HepG2 (cell line): Measurements from ENCODE around the gene COBLL1. TPM values are rescaled to one million over a fixed set of nuclear protein-coding genes. Genes with fewer than 3 reads are reported as not detected.

Experiments
- BHLHE40 ChIP-seq: IDR thresholded peaks from 2 replicates; pipeline ENCODE4 v1.6.1; 2011; ENCODE audit warnings: low read length, improper control_type of control experiment
- DMAP1 ChIP-seq: IDR thresholded peaks from 2 replicates; pipeline ENCODE4 v1.6.1; 2016
- IKZF4 ChIP-seq: sonication (generic); formaldehyde crosslinking; IDR thresholded peaks from 2 replicates; pipeline ENCODE4 v1.5.1; 2020; ENCODE audit warnings: borderline replicate concordance, mild to moderate bottlenecking, low read depth, missing genetic modification reagents; ENCODE audit errors: not compliant biosample characterization
- KLF16 ChIP-seq, 2 experiments: sonication (generic) in 1 of 2; formaldehyde crosslinking in 1 of 2; IDR thresholded peaks; 2 replicates each; pipeline versions ENCODE4 v1.6.1 to v1.8.0; 2016 to 2023; ENCODE audit warnings: missing genetic modification reagents in 2 of 2, missing compliant biosample characterization in 1 of 2
- NFE2 ChIP-seq: sonication (generic); formaldehyde crosslinking; IDR thresholded peaks from 2 replicates; pipeline ENCODE4 v1.4.0; 2020; ENCODE audit warnings: missing genetic modification reagents
- PAX8 ChIP-seq: sonication (generic); formaldehyde crosslinking; IDR thresholded peaks from 2 replicates; pipeline ENCODE4 v1.8.0; 2022; ENCODE audit warnings: mild to moderate bottlenecking, missing genetic modification reagents, borderline replicate concordance
- SMARCC2 ChIP-seq: fragments of 450-650 bp; IDR thresholded peaks from 2 replicates; pipeline ENCODE4 v1.6.1; 2017; ENCODE audit warnings: antibody characterized with exemption, mild to moderate bottlenecking
- SMC3 ChIP-seq: IDR thresholded peaks from 2 replicates; pipeline ENCODE4 v1.6.1; 2011; ENCODE audit warnings: low read length, improper control_type of control experiment
- SP1 ChIP-seq, 2 experiments: fragments of 450-650 bp in 1 of 2; sonication (generic) in 1 of 2; formaldehyde crosslinking in 1 of 2; IDR thresholded peaks; 2 replicates each; pipeline versions ENCODE4 v1.4.0 to v1.6.1; 2016 to 2020; ENCODE audit warnings: missing genetic modification reagents in 1 of 2
- SRSF9 ChIP-seq: fragments of 200-400 bp; formaldehyde crosslinking; IDR thresholded peaks from 2 replicates; pipeline ENCODE4 v1.6.1; 2018; ENCODE audit warnings: borderline replicate concordance, mild to moderate bottlenecking, low read depth, low read length; ENCODE audit not compliant: insufficient read depth, poor library complexity, severe bottlenecking
- ZKSCAN5 ChIP-seq: sonication (generic); formaldehyde crosslinking; IDR thresholded peaks from 2 replicates; pipeline ENCODE4 v1.5.1; 2020; ENCODE audit warnings: mild to moderate bottlenecking, missing genetic modification reagents
- ZNF792 ChIP-seq: IDR thresholded peaks from 2 replicates; pipeline ENCODE4 v1.6.1; 2016
- polyA plus RNA-seq, 8 experiments: library from polyadenylated mRNA; depleted of rRNA in 3 of 8; stranded (reverse) in 7 of 8; unstranded in 1 of 8; fragments of >200 nt; fragmentation: Illumina TruSeq in 4 of 8; extraction: Trizol in 4 of 8; gene quantifications; 2 replicates each; pipeline versions ENCODE4 v1.2.1 to v1.2.3, GENCODE V29; 2011 to 2016; ENCODE audit warnings: low read depth in 4 of 8, missing spikeins in 1 of 8, mixed read lengths in 1 of 8; ENCODE audit not compliant: insufficient read depth in 1 of 8
- total RNA-seq, 5 experiments: library from RNA; depleted of rRNA; stranded (reverse); fragments of >200 nt; fragmentation: Illumina TruSeq; extraction: Trizol; gene quantifications; 2 replicates each; pipeline ENCODE4 v1.2.3, GENCODE V29; 2016; ENCODE audit warnings: low read depth in 1 of 5
- TF ChIP-seq, protein P1 (sequence below): sonication (generic); formaldehyde crosslinking; IDR thresholded peaks from 2 replicates; pipeline ENCODE4 v1.4.0; 2020; ENCODE audit warnings: low read depth, missing genetic modification reagents
- TF ChIP-seq, protein P2 (sequence below): IDR thresholded peaks from 2 replicates; pipeline ENCODE4 v1.6.1; 2018; ENCODE audit warnings: missing genetic modification reagents
- TF ChIP-seq, protein P3 (sequence below): sonication (generic); formaldehyde crosslinking; IDR thresholded peaks from 2 replicates; pipeline ENCODE4 v1.5.0; 2020; ENCODE audit warnings: missing genetic modification reagents
- TF ChIP-seq, protein P4 (sequence below): sonication (generic); formaldehyde crosslinking; IDR thresholded peaks from 2 replicates; pipeline ENCODE4 v1.4.0; 2020; ENCODE audit warnings: missing genetic modification reagents, borderline replicate concordance
- TF ChIP-seq, protein P5 (sequence below): sonication (generic); formaldehyde crosslinking; IDR thresholded peaks from 2 replicates; pipeline ENCODE4 v1.4.0; 2020; ENCODE audit warnings: missing genetic modification reagents

The COBLL1 gene
- total and polyA plus RNA-seq, 2 of the 13 experiments (the other 11 are each of a cell fraction or from before 2014, with no cell fraction given), result 32.6 to 86.8 TPM

DNA sequence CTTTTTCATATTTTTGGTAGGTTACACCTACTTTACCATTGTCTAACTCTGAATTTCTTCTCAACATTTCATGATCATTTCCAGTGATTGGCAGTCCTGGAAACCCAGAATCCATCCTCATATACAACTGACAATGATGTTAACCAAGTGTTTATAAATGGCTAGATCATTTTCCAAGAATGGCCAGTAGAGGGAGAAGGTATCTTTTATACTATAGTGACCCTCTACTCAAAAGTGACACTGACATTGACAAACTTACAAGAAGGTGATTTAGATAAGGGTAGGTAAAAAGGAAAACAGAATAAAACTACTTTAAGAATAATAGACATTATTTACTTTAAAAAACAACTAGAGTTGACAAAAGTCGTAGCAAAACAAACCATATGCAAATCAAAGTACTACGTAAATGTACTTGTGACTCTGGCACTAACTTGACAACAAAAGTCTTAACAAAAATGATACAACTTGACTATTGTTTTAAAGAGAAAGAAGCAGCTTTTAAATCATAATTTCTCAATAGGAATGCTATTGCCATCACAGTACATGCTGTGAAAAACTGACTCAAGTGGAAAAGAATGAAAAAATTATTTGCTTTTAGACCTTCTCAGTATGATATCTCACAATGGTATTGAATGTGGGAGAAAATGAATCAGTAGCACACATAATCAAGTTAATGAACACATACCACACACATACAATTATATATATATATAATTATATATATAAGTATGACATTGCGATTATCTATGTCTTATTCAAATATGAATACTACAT lies 143.7 kb downstream of the COBLL1 start (continued):
- TF ChIP-seq, protein P1, sequence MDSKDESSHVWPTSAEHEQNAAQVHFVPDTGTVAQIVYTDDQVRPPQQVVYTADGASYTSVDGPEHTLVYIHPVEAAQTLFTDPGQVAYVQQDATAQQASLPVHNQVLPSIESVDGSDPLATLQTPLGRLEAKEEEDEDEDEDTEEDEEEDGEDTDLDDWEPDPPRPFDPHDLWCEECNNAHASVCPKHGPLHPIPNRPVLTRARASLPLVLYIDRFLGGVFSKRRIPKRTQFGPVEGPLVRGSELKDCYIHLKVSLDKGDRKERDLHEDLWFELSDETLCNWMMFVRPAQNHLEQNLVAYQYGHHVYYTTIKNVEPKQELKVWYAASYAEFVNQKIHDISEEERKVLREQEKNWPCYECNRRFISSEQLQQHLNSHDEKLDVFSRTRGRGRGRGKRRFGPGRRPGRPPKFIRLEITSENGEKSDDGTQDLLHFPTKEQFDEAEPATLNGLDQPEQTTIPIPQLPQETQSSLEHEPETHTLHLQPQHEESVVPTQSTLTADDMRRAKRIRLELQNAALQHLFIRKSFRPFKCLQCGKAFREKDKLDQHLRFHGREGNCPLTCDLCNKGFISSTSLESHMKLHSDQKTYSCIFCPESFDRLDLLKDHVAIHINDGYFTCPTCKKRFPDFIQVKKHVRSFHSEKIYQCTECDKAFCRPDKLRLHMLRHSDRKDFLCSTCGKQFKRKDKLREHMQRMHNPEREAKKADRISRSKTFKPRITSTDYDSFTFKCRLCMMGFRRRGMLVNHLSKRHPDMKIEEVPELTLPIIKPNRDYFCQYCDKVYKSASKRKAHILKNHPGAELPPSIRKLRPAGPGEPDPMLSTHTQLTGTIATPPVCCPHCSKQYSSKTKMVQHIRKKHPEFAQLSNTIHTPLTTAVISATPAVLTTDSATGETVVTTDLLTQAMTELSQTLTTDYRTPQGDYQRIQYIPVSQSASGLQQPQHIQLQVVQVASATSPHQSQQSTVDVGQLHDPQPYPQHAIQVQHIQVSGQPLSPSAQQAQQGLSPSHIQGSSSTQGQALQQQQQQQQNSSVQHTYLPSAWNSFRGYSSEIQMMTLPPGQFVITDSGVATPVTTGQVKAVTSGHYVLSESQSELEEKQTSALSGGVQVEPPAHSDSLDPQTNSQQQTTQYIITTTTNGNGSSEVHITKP (CRISPR knock-in tag), result no peak
- TF ChIP-seq, protein P2, sequence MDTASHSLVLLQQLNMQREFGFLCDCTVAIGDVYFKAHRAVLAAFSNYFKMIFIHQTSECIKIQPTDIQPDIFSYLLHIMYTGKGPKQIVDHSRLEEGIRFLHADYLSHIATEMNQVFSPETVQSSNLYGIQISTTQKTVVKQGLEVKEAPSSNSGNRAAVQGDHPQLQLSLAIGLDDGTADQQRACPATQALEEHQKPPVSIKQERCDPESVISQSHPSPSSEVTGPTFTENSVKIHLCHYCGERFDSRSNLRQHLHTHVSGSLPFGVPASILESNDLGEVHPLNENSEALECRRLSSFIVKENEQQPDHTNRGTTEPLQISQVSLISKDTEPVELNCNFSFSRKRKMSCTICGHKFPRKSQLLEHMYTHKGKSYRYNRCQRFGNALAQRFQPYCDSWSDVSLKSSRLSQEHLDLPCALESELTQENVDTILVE, result no peak
- TF ChIP-seq, protein P3, sequence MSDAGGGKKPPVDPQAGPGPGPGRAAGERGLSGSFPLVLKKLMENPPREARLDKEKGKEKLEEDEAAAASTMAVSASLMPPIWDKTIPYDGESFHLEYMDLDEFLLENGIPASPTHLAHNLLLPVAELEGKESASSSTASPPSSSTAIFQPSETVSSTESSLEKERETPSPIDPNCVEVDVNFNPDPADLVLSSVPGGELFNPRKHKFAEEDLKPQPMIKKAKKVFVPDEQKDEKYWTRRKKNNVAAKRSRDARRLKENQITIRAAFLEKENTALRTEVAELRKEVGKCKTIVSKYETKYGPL, result no peak
- TF ChIP-seq SRSF9 (no peak), NFE2 (CRISPR knock-in tag) (no peak), SMC3 (peak; percentile 70; the same call in 1 of the 2 replicates), PAX8 (CRISPR knock-in tag) (no peak), ZNF792 (CRISPR knock-in tag) (no peak), DMAP1 (CRISPR knock-in tag) (no peak), IKZF4 (CRISPR knock-in tag) (no peak), ZKSCAN5 (CRISPR knock-in tag) (no peak), BHLHE40 (no peak), SMARCC2 (no peak), KLF16 (CRISPR knock-in tag; IDR thresholded peaks at IDR 0.05) (0 out of 4 replicates have a peak, but pooled peaks of 1 of the 2 experiments have one; percentile 37), SP1 (IDR thresholded peaks at IDR 0.05) (no peak), SP1 (CRISPR knock-in tag; IDR thresholded peaks at IDR 0.05) (no peak)
- TF ChIP-seq, protein P4, sequence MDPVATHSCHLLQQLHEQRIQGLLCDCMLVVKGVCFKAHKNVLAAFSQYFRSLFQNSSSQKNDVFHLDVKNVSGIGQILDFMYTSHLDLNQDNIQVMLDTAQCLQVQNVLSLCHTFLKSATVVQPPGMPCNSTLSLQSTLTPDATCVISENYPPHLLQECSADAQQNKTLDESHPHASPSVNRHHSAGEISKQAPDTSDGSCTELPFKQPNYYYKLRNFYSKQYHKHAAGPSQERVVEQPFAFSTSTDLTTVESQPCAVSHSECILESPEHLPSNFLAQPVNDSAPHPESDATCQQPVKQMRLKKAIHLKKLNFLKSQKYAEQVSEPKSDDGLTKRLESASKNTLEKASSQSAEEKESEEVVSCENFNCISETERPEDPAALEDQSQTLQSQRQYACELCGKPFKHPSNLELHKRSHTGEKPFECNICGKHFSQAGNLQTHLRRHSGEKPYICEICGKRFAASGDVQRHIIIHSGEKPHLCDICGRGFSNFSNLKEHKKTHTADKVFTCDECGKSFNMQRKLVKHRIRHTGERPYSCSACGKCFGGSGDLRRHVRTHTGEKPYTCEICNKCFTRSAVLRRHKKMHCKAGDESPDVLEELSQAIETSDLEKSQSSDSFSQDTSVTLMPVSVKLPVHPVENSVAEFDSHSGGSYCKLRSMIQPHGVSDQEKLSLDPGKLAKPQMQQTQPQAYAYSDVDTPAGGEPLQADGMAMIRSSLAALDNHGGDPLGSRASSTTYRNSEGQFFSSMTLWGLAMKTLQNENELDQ (CRISPR knock-in tag), result no peak
- TF ChIP-seq, protein P5, sequence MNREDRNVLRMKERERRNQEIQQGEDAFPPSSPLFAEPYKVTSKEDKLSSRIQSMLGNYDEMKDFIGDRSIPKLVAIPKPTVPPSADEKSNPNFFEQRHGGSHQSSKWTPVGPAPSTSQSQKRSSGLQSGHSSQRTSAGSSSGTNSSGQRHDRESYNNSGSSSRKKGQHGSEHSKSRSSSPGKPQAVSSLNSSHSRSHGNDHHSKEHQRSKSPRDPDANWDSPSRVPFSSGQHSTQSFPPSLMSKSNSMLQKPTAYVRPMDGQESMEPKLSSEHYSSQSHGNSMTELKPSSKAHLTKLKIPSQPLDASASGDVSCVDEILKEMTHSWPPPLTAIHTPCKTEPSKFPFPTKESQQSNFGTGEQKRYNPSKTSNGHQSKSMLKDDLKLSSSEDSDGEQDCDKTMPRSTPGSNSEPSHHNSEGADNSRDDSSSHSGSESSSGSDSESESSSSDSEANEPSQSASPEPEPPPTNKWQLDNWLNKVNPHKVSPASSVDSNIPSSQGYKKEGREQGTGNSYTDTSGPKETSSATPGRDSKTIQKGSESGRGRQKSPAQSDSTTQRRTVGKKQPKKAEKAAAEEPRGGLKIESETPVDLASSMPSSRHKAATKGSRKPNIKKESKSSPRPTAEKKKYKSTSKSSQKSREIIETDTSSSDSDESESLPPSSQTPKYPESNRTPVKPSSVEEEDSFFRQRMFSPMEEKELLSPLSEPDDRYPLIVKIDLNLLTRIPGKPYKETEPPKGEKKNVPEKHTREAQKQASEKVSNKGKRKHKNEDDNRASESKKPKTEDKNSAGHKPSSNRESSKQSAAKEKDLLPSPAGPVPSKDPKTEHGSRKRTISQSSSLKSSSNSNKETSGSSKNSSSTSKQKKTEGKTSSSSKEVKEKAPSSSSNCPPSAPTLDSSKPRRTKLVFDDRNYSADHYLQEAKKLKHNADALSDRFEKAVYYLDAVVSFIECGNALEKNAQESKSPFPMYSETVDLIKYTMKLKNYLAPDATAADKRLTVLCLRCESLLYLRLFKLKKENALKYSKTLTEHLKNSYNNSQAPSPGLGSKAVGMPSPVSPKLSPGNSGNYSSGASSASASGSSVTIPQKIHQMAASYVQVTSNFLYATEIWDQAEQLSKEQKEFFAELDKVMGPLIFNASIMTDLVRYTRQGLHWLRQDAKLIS (CRISPR knock-in tag), result no peak
